Immature natural killer cell (primary cell): ENCODE data around the gene OTULIN. TPM values are rescaled to one million over a fixed set of nuclear protein-coding genes. Genes with fewer than 3 reads are reported as not detected.

Source experiments
- DNase-seq, 3 donors: peaks; one replicate each; pipeline ENCODE4 v3.0.0; 2022; ENCODE audit warnings: mixed read lengths in 1 of 3
- H3K27ac Mint-ChIP-seq, 6 donors: one replicate each; pipeline ENCODE4 v1.8.0; 2020; ENCODE audit warnings: mixed read lengths in 6 of 6, mild to moderate bottlenecking in 5 of 6, inconsistent platforms in 4 of 6, moderate library complexity in 3 of 6
- H3K27me3 Mint-ChIP-seq, 3 donors: one replicate each; pipeline ENCODE4 v1.8.0; 2020 to 2021; ENCODE audit warnings: low read depth in 3 of 3, mild to moderate bottlenecking in 3 of 3, mixed read lengths in 3 of 3, moderate library complexity in 3 of 3, inconsistent platforms in 1 of 3
- H3K36me3 Mint-ChIP-seq, 3 donors: one replicate each; pipeline ENCODE4 v1.8.0; 2020; ENCODE audit warnings: mixed read lengths in 3 of 3, inconsistent platforms in 2 of 3, mild to moderate bottlenecking in 2 of 3
- H3K4me1 Mint-ChIP-seq, 2 donors: one replicate each; pipeline ENCODE4 v1.8.0; 2020; ENCODE audit warnings: inconsistent platforms in 2 of 2, mild to moderate bottlenecking in 2 of 2, mixed read lengths in 2 of 2, moderate library complexity in 1 of 2
- H3K4me3 Mint-ChIP-seq, 5 donors: one replicate each; pipeline ENCODE4 v1.8.0; 2020; ENCODE audit warnings: mild to moderate bottlenecking in 5 of 5, mixed read lengths in 5 of 5, inconsistent platforms in 3 of 5, moderate library complexity in 3 of 5
- H3K9me3 Mint-ChIP-seq, 6 donors: one replicate each; pipeline ENCODE4 v1.8.0; 2020; ENCODE audit warnings: mild to moderate bottlenecking in 6 of 6, mixed read lengths in 6 of 6, inconsistent platforms in 4 of 6, moderate library complexity in 3 of 6
- polyA plus RNA-seq, 3 donors: library from polyadenylated mRNA; unstranded; fragments of 300-500 nt; fragmentation: Illumina TruSeq; gene quantifications; one replicate each; pipeline ENCODE4 v1.2.3, GENCODE V29; 2021

OTULIN gene
- 10 to 100 TPM; 15.4 to 23.8 (median 20.4) TPM for polyA plus RNA-seq

DNA sequence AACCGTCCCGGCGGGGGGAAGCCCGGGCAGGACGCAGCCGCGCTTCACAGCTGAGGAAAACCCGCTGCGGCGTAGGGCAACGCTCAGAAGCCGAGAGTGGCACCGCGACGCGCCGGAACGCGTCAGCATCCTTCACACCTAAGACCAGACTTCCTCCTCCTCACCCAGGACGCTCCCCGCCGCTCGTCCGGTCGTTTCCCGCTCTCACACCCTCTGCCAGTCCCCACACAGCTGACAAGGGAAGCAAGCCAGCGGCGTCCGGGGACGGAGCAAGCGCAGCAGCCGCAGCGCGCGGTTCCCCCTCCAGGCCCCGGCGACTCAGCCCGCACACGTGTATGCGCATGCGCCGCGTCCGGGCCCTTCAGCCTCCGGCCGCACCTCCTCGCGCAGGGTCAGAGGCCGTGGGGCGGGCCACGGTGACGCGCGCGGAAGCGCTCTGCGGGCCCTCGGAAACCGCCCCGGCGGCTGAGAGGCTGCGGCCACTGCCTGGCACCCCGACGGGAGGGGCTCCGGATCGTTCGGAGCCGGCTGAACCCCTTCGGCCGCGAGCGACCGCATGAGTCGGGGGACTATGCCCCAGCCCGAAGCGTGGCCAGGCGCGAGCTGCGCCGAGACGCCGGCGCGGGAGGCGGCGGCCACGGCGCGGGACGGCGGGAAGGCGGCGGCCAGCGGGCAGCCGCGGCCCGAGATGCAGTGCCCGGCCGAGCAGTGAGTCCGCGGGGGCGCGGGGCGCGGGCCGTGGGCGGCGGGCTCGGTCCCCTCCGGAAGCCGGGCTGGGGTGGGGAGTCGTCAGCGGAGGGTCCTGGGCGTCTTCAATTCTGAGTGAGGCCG lies at the start of gene OTULIN:
Gene OTULIN (plus strand): TSS at position 449 of the 831 bp plus-strand sequence. CDS start 108 bp downstream, at position 557.
- peak within 1 kb of the TSS; percentile 94 to 97 (median 95) for H3K4me3 Mint-ChIP-seq

GRCh38 chr5:14615365-14615764 lies 49.2 kb upstream of the OTULIN start:
- Mint-ChIP-seq H3K9me3 (no peaks in the 10 kb centered on the region), H3K27ac (no peak overlapping the region), H3K27me3 (peaks cover 0 to 5% (median 0%) of the 10 kb centered on the region in 3 donors), H3K36me3 (peaks cover 59 to 62% (median 62%) of the 10 kb centered on the region in 3 donors), H3K4me1 (no peaks in the 10 kb centered on the region), H3K4me3 (no peak overlapping the region)
- no peak for DNase-seq

More for the DNA sequence above, at the start of gene OTULIN:
- Mint-ChIP-seq H3K4me1 (peaks cover 53 to 64% of the 10 kb centered on the region in 2 donors), H3K27ac (peak within 1 kb of the TSS; percentile 93 to 99 (median 97)), H3K9me3 (no peaks in the 10 kb centered on the region), H3K36me3 (no peaks in the 10 kb centered on the region), H3K27me3 (peaks cover 15 to 30% (median 15%) of the 10 kb centered on the region in 3 donors)
- DNase-seq, result peak; percentile 96

DNA sequence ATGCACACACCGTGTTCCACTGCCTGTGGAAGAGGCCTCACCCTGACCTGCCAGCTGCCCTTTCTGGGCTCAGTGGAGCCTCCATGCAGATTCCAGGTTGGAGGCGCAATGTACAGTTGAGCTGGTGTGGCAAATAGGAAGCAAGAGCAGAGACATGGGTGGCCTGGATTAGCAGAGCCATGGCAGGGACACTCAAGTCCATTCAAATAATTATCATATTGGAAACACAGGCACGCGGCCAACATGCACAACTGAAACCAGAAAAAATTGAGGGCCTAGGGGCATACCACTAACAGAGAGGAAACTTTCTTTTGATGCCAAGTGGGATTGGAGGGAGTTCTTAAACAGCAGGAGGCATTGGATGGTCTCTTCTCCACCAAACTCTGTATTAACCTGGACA lies 47.1 kb upstream of the OTULIN start:
- Mint-ChIP-seq H3K9me3 (peaks cover 0 to 11% (median 0%) of the 10 kb centered on the region in 6 donors), H3K27me3 (peaks cover 0 to 3% (median 2%) of the 10 kb centered on the region in 3 donors), H3K4me1 (no peaks in the 10 kb centered on the region), H3K36me3 (peaks cover 57 to 65% (median 58%) of the 10 kb centered on the region in 3 donors), H3K4me3 (no peak overlapping the region), H3K27ac (no peak overlapping the region)
- no peak for DNase-seq

DNA sequence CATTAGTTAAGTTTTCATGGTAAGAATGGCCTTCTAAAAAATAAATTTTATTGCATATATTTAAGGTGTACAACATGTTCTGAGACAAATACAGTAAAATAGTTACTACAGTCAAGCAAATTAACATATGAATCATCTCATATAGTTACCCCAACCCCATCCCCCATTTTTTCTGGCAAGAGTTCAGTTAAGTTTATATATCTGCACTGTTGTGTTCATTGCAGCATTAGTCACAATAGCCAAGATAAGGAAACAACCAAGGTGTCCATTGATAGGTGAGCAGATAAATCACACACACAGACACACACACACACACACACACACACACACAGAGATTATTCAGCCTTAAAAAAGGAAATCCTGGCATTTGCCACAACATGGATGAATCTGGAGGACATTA lies 37.2 kb upstream of the OTULIN start:
- Mint-ChIP-seq H3K4me1 (no peaks in the 10 kb centered on the region), H3K27me3 (no peaks in the 10 kb centered on the region), H3K36me3 (peaks cover 0 to 1% (median under 1%) of the 10 kb centered on the region in 3 donors), H3K9me3 (no peaks in the 10 kb centered on the region), H3K27ac (no peak overlapping the region), H3K4me3 (no peak overlapping the region)
- no peak for DNase-seq

DNA sequence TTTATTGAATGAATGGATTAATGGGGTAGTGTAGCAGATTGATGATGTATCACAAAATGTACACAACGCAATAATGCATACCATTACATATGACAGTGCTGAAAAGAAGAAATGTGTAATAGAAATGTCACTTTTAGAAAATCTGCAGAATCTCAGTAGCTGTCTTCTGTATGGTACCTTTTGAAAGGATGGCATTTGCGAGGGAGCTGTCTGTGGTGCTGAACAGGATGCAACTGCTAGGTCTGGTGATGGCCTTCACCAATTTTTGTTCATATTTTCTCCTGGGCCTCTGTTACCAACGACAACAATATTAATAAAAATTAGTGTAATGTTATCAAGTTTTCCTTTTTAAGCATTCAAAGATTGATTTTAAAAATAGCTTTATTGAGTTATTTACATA lies 36.2 kb upstream of the OTULIN start:
- Mint-ChIP-seq H3K36me3 (no peaks in the 10 kb centered on the region), H3K4me3 (no peak overlapping the region), H3K9me3 (no peaks in the 10 kb centered on the region), H3K4me1 (no peaks in the 10 kb centered on the region), H3K27me3 (no peaks in the 10 kb centered on the region), H3K27ac (no peak overlapping the region)
- DNase-seq, result peak; percentile 20 to 48 (median 38)

- H3K27ac Mint-ChIP-seq, result no peak overlapping the region
- H3K4me3 Mint-ChIP-seq, result no peak overlapping the region
- H3K4me1 Mint-ChIP-seq, result peaks cover 0 to 4% of the 10 kb centered on the region in 2 donors
- no peak for DNase-seq
- H3K9me3 Mint-ChIP-seq, result peaks cover 0 to 2% (median 0%) of the 10 kb centered on the region in 6 donors
- peaks cover 0 to 2% (median 0%) of the 10 kb centered on the region in 3 donors for H3K27me3 Mint-ChIP-seq
- no peaks in the 10 kb centered on the region for H3K36me3 Mint-ChIP-seq
Observed at GRCh38 chr5:14630671-14631070, 33.8 kb upstream of the OTULIN start.

- Mint-ChIP-seq H3K27me3 (peaks cover 2 to 7% (median 4%) of the 10 kb centered on the region in 3 donors), H3K4me1 (peaks cover 0 to 4% of the 10 kb centered on the region in 2 donors), H3K36me3 (no peaks in the 10 kb centered on the region), H3K27ac (peak overlapping the region in 4 of 6 donors; percentile 22 to 43 (median 34)), H3K4me3 (no peak overlapping the region), H3K9me3 (peaks cover 0 to 4% (median 0%) of the 10 kb centered on the region in 6 donors)
- DNase-seq, result no peak
Observed at GRCh38 chr5:14635656-14636055, 28.9 kb upstream of the OTULIN start.

DNA sequence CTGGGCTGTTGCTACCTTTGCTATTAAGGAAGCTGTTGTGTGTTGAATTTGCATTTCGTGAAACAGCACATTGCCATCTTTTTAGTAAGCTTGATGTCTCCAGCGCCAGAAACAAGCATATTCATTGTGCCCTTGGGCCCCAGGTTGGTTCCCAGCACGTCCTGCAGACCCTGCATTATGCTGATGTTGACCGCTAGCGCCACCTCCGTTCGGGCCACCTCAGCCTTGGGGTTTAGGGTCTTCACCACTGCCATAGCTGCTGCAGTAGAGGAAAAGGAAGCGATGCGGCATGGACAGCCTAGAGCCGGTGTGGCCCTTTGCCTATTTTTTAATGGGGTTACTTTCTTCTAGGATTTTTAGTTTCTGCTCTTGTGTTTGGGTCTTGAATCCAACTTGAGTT lies 23.8 kb upstream of the OTULIN start:
- H3K27ac Mint-ChIP-seq, result no peak overlapping the region
- H3K9me3 Mint-ChIP-seq, result peaks cover 0 to 2% (median 0%) of the 10 kb centered on the region in 6 donors
- peaks cover 2 to 10% (median 4%) of the 10 kb centered on the region in 3 donors for H3K27me3 Mint-ChIP-seq
- H3K4me3 Mint-ChIP-seq, result no peak overlapping the region
- no peaks in the 10 kb centered on the region for H3K4me1 Mint-ChIP-seq
- DNase-seq, result no peak
- H3K36me3 Mint-ChIP-seq, result no peaks in the 10 kb centered on the region

GRCh38 chr5:14644623-14645237 lies 19.8 kb upstream of the OTULIN start:
- peaks cover 1 to 9% (median 4%) of the 10 kb centered on the region in 3 donors for H3K27me3 Mint-ChIP-seq
- no peaks in the 10 kb centered on the region for H3K36me3 Mint-ChIP-seq
- DNase-seq, result no peak
- H3K27ac Mint-ChIP-seq, result no peak overlapping the region
- H3K4me3 Mint-ChIP-seq, result no peak overlapping the region
- no peaks in the 10 kb centered on the region for H3K4me1 Mint-ChIP-seq
- H3K9me3 Mint-ChIP-seq, result no peaks in the 10 kb centered on the region

GRCh38 chr5:14650052-14650451 lies 14.5 kb upstream of the OTULIN start:
- no peak for DNase-seq
- H3K36me3 Mint-ChIP-seq, result no peaks in the 10 kb centered on the region
- peaks cover under 1 to 7% (median 6%) of the 10 kb centered on the region in 3 donors for H3K27me3 Mint-ChIP-seq
- no peak overlapping the region for H3K4me3 Mint-ChIP-seq
- no peaks in the 10 kb centered on the region for H3K4me1 Mint-ChIP-seq
- H3K27ac Mint-ChIP-seq, result peak overlapping the region in 1 of 6 donors; percentile 45
- no peaks in the 10 kb centered on the region for H3K9me3 Mint-ChIP-seq

GRCh38 chr5:14655146-14655741 lies 9.3 kb upstream of the OTULIN start:
- Mint-ChIP-seq H3K4me3 (no peak overlapping the region), H3K4me1 (no peaks in the 10 kb centered on the region), H3K9me3 (no peaks in the 10 kb centered on the region), H3K27ac (no peak overlapping the region), H3K27me3 (peaks cover under 1 to 4% (median 2%) of the 10 kb centered on the region in 3 donors), H3K36me3 (no peaks in the 10 kb centered on the region)
- no peak for DNase-seq

- peaks cover 0 to 2% (median 0%) of the 10 kb centered on the region in 3 donors for H3K27me3 Mint-ChIP-seq
- no peak for DNase-seq
- no peak overlapping the region for H3K4me3 Mint-ChIP-seq
- H3K36me3 Mint-ChIP-seq, result no peaks in the 10 kb centered on the region
- H3K27ac Mint-ChIP-seq, result no peak overlapping the region
- H3K4me1 Mint-ChIP-seq, result peaks cover 0 to 6% of the 10 kb centered on the region in 2 donors
- no peaks in the 10 kb centered on the region for H3K9me3 Mint-ChIP-seq
Observed at GRCh38 chr5:14656898-14657297, 7.6 kb upstream of the OTULIN start.

- peaks cover 7 to 14% (median 9%) of the 10 kb centered on the region in 3 donors for H3K27me3 Mint-ChIP-seq
- H3K9me3 Mint-ChIP-seq, result no peaks in the 10 kb centered on the region
- peaks cover 9 to 19% of the 10 kb centered on the region in 2 donors for H3K4me1 Mint-ChIP-seq
- no peak for DNase-seq
- H3K27ac Mint-ChIP-seq, result peak overlapping the region in 1 of 6 donors; percentile 55
- H3K36me3 Mint-ChIP-seq, result no peaks in the 10 kb centered on the region
- no peak overlapping the region for H3K4me3 Mint-ChIP-seq
Observed at GRCh38 chr5:14659821-14660607, 4.5 kb upstream of the OTULIN start.
